Endothelial cell of umbilical vein (primary cell): ENCODE data around the gene CKAP2.
"Not testable (repeated sequence)": the region's sequence is repeated elsewhere in the genome, so short reads cannot be mapped to it uniquely, and the experiment has no call there.

Source experiments
- EZH2 ChIP-seq: IDR thresholded peaks from 2 replicates; pipeline ENCODE4 v1.6.1; 2012; ENCODE audit warnings: borderline replicate concordance, low read depth, mild to moderate bottlenecking, moderate library complexity, low read length, inconsistent platforms; ENCODE audit not compliant: severe bottlenecking
- POLR2A ChIP-seq: IDR thresholded peaks from 2 replicates; pipeline ENCODE4 v1.6.1; 2012; ENCODE audit warnings: low read depth, mild to moderate bottlenecking, control low read depth, low read length

DNA sequence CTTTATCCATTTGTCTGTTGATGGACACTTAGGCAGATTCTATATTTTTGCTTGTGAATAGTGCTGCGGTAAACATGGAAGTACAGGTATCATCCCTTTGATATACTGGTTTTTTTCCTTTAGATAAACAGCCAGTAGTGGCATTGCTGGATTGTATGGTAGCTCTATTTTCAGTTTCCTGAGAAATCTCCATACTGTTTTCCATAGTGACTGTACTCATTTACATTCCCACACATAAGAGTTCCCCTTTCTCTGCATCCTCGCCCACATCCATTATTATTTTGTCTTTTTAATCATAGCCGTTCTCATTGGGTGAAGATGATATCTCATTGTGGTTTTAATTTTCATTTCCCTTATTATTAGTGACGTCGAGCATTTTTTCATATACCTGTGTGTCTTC, 35.7 kb downstream of the CKAP2 start:
- not testable (repeated sequence) for TF ChIP-seq EZH2, POLR2A
